Measurements from ENCODE around the gene AXIN2.

The AXIN2 gene

DNA sequence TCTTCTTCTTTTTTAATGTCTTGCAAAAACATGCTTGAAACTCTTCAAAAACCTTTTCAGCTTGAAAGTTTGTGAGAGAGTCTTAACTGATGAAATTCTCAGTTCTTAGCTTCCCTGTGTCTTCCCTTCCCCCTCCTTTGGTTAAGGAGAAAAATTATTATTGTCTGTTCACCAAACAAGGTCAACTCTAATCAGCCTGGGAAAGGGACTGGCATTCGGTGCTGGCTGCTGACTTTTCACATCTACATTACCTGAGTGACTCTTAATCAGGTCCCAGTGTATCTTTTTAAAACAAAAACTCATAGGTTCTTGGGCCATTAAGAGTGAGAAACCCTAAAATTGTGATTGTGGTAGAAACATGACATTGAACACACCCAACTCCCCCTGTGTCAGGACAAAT is 39.1 kb upstream of the AXIN2 start:
- ChIA-PET POLR2A (no interaction called here), CTCF (no interaction called here)
- TF ChIP-seq, protein P1, sequence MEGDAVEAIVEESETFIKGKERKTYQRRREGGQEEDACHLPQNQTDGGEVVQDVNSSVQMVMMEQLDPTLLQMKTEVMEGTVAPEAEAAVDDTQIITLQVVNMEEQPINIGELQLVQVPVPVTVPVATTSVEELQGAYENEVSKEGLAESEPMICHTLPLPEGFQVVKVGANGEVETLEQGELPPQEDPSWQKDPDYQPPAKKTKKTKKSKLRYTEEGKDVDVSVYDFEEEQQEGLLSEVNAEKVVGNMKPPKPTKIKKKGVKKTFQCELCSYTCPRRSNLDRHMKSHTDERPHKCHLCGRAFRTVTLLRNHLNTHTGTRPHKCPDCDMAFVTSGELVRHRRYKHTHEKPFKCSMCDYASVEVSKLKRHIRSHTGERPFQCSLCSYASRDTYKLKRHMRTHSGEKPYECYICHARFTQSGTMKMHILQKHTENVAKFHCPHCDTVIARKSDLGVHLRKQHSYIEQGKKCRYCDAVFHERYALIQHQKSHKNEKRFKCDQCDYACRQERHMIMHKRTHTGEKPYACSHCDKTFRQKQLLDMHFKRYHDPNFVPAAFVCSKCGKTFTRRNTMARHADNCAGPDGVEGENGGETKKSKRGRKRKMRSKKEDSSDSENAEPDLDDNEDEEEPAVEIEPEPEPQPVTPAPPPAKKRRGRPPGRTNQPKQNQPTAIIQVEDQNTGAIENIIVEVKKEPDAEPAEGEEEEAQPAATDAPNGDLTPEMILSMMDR (IDR thresholded peaks at IDR 0.05; ENCODE audit: control extremely low read depth, extremely low read depth, low read depth, missing control alignments), result no peak
- no peak for DNase-seq (ENCODE audit: extremely low spot score)

DNA sequence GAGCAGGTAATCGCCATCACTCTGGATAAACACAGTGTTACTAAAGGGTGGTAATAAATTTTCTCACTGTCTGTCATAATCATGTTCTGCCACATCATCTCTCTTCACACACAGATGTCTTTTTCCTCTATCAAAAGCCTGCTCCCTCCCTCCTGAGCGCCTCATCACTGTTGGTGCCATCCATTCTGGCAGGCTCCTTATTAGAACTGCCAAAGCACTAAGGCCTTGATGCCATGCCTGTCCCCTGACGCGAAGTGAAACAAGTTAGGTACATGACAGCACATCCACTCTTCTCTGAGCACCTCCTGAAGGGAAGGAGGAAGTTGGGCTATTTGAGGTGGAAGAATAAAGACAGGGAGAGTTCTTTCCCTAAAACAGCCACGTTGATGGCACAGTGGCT is 38.2 kb upstream of the AXIN2 start:
- TF ChIP-seq, protein P1 (IDR thresholded peaks at IDR 0.05; ENCODE audit: control extremely low read depth, extremely low read depth, low read depth, missing control alignments), result no peak
- no peak for DNase-seq (ENCODE audit: extremely low spot score)
- ChIA-PET CTCF (no interaction called here), POLR2A (no interaction called here)

DNA sequence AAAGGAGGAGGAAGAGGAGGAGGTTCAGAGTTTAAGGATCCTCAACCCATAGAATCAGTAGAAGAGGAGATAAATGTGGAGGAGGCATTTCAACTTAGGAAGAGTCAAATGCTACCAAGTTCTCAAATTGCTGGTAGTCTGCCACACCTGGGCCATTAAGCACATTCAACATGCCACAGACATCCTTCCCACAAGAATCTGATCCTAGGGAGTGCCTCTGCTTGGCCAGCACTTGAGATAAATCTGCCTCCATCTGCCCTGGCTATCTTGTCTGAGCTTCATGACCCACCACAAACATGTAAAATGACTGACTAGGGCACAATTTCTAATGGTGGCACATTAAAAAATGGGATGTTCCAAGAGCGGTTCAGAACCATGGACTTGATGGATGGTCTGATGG is 37.3 kb upstream of the AXIN2 start:
- ChIA-PET POLR2A (no interaction called here), CTCF (no interaction called here)
- TF ChIP-seq, protein P1 (IDR thresholded peaks at IDR 0.05; ENCODE audit: control extremely low read depth, extremely low read depth, low read depth, missing control alignments), result no peak
- no peak for DNase-seq (ENCODE audit: extremely low spot score)

DNA sequence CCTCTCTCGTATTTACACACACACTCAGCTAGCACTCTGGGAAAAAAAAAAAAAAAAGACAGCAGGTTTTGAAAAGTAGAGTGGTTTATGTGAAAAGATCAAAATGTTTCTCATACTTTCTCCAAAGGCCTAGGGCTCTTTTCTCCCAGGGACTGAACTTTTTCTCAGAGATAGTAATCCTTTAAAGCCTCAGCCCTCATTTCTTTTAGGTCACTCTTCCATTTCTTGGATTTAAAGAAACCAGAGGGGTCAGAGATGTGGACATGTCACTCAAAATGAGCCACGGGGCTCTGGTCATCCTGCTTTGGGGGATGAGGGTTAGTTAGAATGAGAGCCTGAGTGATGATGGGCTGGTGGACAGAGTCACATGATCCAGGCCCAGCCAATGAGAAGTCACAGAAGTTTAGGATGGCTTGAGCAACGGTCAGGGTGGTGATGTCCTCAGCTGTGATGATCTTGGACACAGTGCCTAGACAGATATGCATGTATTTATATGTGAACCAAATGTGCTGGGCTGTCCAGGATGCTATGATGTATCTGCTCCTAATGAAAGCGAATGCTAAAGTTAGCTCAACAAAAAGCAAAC is 33.7 kb upstream of the AXIN2 start:
- no peak for DNase-seq (ENCODE audit: extremely low spot score)
- CTCF ChIA-PET, result no interaction called here
- TF ChIP-seq, protein P1 (IDR thresholded peaks at IDR 0.05; ENCODE audit: control extremely low read depth, extremely low read depth, low read depth, missing control alignments), result no peak
- POLR2A ChIA-PET, result no interaction called here

DNA sequence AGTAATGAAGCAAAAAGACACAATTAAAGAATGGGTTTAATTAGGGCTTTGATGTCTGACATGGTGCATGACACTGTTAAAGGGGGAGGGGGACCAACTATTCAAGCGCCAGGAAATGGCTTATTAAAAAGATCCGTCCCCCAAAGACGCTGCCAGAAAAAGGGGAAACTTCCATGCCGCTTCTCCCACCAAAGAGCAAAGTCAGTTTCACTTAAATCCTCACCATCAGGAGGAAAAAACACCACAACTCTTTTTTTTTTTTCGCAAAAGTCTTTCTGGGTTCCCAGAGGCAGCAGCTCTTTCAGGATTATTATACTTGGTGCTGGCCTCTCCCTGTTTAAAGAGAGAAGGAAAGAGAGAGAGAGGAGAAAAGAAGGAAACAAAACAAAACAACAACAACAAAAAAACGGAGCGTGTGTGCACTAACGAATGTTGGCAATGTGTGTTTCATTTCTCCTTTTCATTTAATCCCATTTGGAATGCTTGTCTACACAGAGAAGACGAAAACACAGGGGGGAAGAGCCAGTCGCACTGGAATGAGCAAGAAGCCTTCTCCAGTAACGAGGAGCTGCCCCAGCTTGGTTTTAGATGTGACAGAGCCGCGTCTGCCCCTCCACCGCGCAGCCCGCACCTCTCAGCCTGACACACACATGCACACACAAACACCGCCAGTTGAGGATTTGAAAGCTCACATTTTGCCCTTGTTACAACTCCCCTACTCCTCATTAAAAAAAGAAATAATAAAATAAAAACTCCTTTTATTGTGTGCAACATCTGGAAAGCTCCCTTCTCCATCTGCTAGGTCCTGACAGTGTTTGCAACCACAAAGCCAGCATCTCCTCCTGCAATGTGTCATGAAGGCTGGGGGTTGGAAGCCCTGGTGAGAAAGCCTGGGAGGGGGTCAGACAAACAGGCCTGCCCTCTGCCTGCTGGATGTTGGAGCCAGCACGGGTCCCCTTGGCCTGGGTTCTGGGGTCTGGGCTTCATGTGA is 32.7 kb upstream of the AXIN2 start:
- TF ChIP-seq, protein P1 (IDR thresholded peaks at IDR 0.05; ENCODE audit: control extremely low read depth, extremely low read depth, low read depth, missing control alignments), result no peak
- ChIA-PET CTCF (no interaction called here), POLR2A (no interaction called here)
- no peak for DNase-seq (ENCODE audit: extremely low spot score)

DNA sequence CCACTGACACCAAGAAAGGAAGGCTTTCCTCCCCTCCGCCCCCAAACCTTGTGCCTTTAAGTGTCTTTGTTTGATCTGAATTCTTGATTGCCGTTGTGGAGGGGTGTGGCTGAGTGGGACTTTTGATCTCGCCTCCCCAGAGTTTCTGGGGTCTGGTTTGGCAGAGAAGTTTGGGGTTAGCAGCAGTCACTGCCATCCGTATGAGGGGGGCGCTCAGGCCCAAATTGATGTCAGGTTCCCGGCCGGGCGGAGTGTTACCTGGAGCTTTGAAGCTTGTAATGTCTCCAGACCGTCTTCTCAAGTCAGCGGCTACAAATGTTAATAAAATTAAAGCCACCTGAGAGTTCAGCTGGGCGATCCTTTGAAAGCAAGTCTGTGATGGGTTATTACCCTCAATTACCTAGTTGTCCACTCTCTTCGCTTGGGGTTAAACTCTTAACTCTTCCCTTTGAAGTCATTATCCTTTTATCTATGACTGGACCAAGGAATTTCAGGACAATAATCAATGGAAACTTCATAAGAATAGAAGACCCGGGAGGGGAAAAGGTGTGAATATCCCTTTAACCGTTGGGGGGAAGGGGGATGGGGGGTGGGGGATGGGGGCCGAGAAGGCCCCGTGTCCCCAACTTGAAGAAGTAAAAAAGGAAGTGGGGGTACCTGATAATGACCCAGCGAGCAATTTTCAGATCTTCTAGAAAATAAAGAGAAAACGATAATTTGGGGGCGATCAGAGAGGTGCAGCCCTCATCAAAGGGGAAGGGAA is 31.8 kb upstream of the AXIN2 start:
- ChIA-PET CTCF (no interaction called here), POLR2A (no interaction called here)
- TF ChIP-seq, protein P1 (IDR thresholded peaks at IDR 0.05; ENCODE audit: control extremely low read depth, extremely low read depth, low read depth, missing control alignments), result no peak
- no peak for DNase-seq (ENCODE audit: extremely low spot score)
